ENCODE data around the gene BRD1. TPM values are rescaled to one million over a fixed set of nuclear protein-coding genes. Genes with fewer than 3 reads are reported as not detected.

Gene BRD1
- 100 to 1,000 TPM; 126 to 154 (median 132) TPM for total RNA-seq
- total RNA-seq (2013): 38.7 TPM

DNA sequence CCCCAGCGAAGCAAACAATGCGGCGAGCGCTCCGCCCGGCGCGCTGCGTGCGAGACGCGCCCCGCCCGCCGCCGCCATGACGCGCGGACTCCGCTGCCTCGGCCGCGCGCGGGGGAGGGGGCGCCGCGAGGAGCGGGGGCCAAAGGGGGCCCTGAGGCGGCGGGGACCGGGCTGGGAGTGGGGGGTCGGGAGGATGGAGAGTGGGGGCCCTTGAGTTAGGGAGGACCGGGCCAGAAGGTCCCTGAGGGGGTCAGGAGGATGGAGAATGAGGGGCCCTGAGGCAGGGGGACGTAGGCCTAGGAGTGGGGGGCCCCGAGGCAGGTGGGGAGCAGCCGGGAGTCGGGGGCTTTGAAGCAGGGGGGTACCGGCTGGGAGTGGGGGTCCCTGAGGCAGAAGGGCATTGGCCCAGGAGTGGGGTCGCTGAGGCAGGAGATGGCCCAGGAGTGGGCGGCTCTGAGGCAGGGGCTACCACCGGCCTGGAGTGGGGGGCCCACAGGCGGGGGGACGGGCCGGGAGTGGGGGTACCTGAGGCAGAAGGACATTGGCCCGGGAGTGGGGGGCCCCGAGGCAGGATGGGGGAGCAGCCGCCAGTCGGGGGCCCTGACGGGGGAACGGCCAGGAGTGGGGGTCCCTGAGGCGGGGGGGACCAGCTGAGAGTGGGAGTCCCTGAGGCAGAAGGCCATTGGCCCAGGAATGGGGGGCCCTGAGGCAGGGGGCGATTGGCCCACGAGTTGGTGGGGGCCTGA is at the start of gene BRD1:
Gene BRD1, minus strand, starts transcription at position 21 of the 746 bp plus-strand sequence. CDS start 3,556 bp downstream, outside the sequence.
- Mint-ChIP-seq H3K27me3 (ENCODE audit: low read depth in 2 of 2) (peaks cover 0 to 3% of the 10 kb centered on the region in 2 donors), H3K27ac (peak within 1 kb of the TSS; percentile 83 to 88), H3K4me3 (peak within 1 kb of the TSS; percentile 93), H3K9me3 (no peaks in the 10 kb centered on the region), H3K36me3 (peaks cover 9% of the 10 kb centered on the region), H3K4me1 (peaks cover 31 to 34% of the 10 kb centered on the region in 2 donors)
- Histone ChIP-seq H3K36me3 (ENCODE audit: control insufficient read depth, insufficient read depth, low read length) (peaks cover 5% of the 10 kb centered on the region), H3K27ac (ENCODE audit: low read length) (peak within 1 kb of the TSS; percentile 91), H3K9me3 (ENCODE audit: control insufficient read depth, insufficient read depth, low read length) (no peaks in the 10 kb centered on the region), H3K4me3 (ENCODE audit: low read length) (peak within 1 kb of the TSS; percentile 55), H3K27me3 (ENCODE audit: control insufficient read depth, insufficient read depth, low read length) (no peaks in the 10 kb centered on the region), H3K4me1 (ENCODE audit: control insufficient read depth, insufficient read depth, low read length) (peaks cover 42% of the 10 kb centered on the region)
- TF ChIP-seq, protein P1, sequence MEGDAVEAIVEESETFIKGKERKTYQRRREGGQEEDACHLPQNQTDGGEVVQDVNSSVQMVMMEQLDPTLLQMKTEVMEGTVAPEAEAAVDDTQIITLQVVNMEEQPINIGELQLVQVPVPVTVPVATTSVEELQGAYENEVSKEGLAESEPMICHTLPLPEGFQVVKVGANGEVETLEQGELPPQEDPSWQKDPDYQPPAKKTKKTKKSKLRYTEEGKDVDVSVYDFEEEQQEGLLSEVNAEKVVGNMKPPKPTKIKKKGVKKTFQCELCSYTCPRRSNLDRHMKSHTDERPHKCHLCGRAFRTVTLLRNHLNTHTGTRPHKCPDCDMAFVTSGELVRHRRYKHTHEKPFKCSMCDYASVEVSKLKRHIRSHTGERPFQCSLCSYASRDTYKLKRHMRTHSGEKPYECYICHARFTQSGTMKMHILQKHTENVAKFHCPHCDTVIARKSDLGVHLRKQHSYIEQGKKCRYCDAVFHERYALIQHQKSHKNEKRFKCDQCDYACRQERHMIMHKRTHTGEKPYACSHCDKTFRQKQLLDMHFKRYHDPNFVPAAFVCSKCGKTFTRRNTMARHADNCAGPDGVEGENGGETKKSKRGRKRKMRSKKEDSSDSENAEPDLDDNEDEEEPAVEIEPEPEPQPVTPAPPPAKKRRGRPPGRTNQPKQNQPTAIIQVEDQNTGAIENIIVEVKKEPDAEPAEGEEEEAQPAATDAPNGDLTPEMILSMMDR (IDR thresholded peaks at IDR 0.05): no peak
- intact Hi-C loops (cut with micrococcal nuclease): loop anchor here (2.0 kb wide), 1 partner anchor 43 kb away; no protein-coding TSS in a partner anchor
- 15% methylated on average over 53 of the region's 54 CpGs for WGBS (ENCODE audit: insufficient coverage)
- ATAC-seq: peak; percentile 68 to 74 (median 73)
- peak; percentile 49 to 84 for DNase-seq

GRCh38 chr22:49873228-49873940 is 45.7 kb upstream of the BRD1 start:
- TF ChIP-seq, protein P1 (IDR thresholded peaks at IDR 0.05): no peak
- Mint-ChIP-seq H3K36me3 (no peaks in the 10 kb centered on the region), H3K27me3 (ENCODE audit: low read depth in 2 of 2) (no peaks in the 10 kb centered on the region), H3K4me3 (no peak overlapping the region), H3K4me1 (peaks cover 39 to 42% of the 10 kb centered on the region in 2 donors), H3K9me3 (peaks cover 0 to 2% of the 10 kb centered on the region in 2 donors), H3K27ac (peak overlapping the region in 1 of 2 donors; percentile 5)
- no peak for DNase-seq
- 82% methylated on average over 11 of the region's 16 CpGs for WGBS (ENCODE audit: insufficient coverage)
- H3K9me3 ChIP-seq (ENCODE audit: control insufficient read depth, insufficient read depth, low read length): peaks cover 4% of the 10 kb centered on the region
- H3K36me3 ChIP-seq (ENCODE audit: control insufficient read depth, insufficient read depth, low read length): no peaks in the 10 kb centered on the region
- ATAC-seq: no peak
- intact Hi-C loops (cut with micrococcal nuclease): no loop called here
- peaks cover 37% of the 10 kb centered on the region for H3K4me1 ChIP-seq (ENCODE audit: control insufficient read depth, insufficient read depth, low read length)
- H3K27ac ChIP-seq (ENCODE audit: low read length): no peak overlapping the region
- H3K27me3 ChIP-seq (ENCODE audit: control insufficient read depth, insufficient read depth, low read length): no peaks in the 10 kb centered on the region
- no peak overlapping the region for H3K4me3 ChIP-seq (ENCODE audit: low read length)

- no peak for DNase-seq
- H3K4me1 ChIP-seq (ENCODE audit: control insufficient read depth, insufficient read depth, low read length): peaks cover 47% of the 10 kb centered on the region
- ATAC-seq: no peak
- Mint-ChIP-seq H3K27ac (no peak overlapping the region), H3K4me3 (no peak overlapping the region), H3K9me3 (peaks cover 0 to 2% of the 10 kb centered on the region in 2 donors), H3K27me3 (ENCODE audit: low read depth in 2 of 2) (no peaks in the 10 kb centered on the region), H3K4me1 (peaks cover 42 to 52% of the 10 kb centered on the region in 2 donors), H3K36me3 (no peaks in the 10 kb centered on the region)
- intact Hi-C loops (cut with micrococcal nuclease): no loop called here
- H3K27ac ChIP-seq (ENCODE audit: low read length): no peak overlapping the region
- 98% methylated on average over 6 of the region's 7 CpGs for WGBS (ENCODE audit: insufficient coverage)
- no peaks in the 10 kb centered on the region for H3K27me3 ChIP-seq (ENCODE audit: control insufficient read depth, insufficient read depth, low read length)
- H3K36me3 ChIP-seq (ENCODE audit: control insufficient read depth, insufficient read depth, low read length): no peaks in the 10 kb centered on the region
- peaks cover 4% of the 10 kb centered on the region for H3K9me3 ChIP-seq (ENCODE audit: control insufficient read depth, insufficient read depth, low read length)
- no peak overlapping the region for H3K4me3 ChIP-seq (ENCODE audit: low read length)
- TF ChIP-seq, protein P1 (IDR thresholded peaks at IDR 0.05): no peak
These were observed 44.7 kb upstream of the BRD1 start for GRCh38 chr22:49872347-49872746.

Measured in natural killer cell (primary cell).